GM23338 (cell line): Measurements from ENCODE around the gene TRIO. TPM values are rescaled to one million over a fixed set of nuclear protein-coding genes. Genes with fewer than 3 reads are reported as not detected.
A peak's percentile ranks its signal among the peaks of the same experiment; 100 is the strongest.

Source experiments
- ATAC-seq: fragments of 200-7000 bp; cut with Tn5 transposase; 3 replicates; pipeline ENCODE4 v1.9.1; 2020
- DNase-seq: peaks from one replicate; pipeline ENCODE4 v3.0.0-alpha.2; 2015; ENCODE audit warnings: low spot score
- H2AFZ ChIP-seq: fragments of 200-600 bp; sonication (generic); 2 replicates; pipeline ENCODE4 v1.8.0; 2016; ENCODE audit warnings: antibody characterized with exemption, mild to moderate bottlenecking, moderate library complexity
- H3F3A ChIP-seq: fragments of 200-600 bp; sonication (generic); replicated peaks from 2 replicates; pipeline ENCODE4 v1.8.0; 2017; ENCODE audit warnings: antibody characterized with exemption, mixed run types, low read depth
- H3K27ac ChIP-seq: fragments of 200-600 bp; sonication (generic); 2 replicates; pipeline ENCODE4 v1.6.1; 2016; ENCODE audit warnings: low read depth
- H3K27me3 ChIP-seq: fragments of 200-600 bp; sonication (generic); 2 replicates; pipeline ENCODE4 v1.8.0; 2016; ENCODE audit warnings: mild to moderate bottlenecking, mixed run types, moderate library complexity; ENCODE audit not compliant: insufficient read depth
- H3K36me3 ChIP-seq: fragments of 200-600 bp; sonication (generic); 2 replicates; pipeline ENCODE4 v1.8.0; 2016; ENCODE audit warnings: mild to moderate bottlenecking; ENCODE audit not compliant: insufficient read depth
- H3K4me1 ChIP-seq: fragments of 200-600 bp; sonication (generic); 2 replicates; pipeline ENCODE4 v1.8.0; 2016; ENCODE audit warnings: mild to moderate bottlenecking, moderate library complexity; ENCODE audit not compliant: insufficient read depth
- H3K4me2 ChIP-seq: fragments of 200-600 bp; sonication (generic); 2 replicates; pipeline ENCODE4 v1.7.1; 2017; ENCODE audit warnings: mixed run types
- H3K4me3 ChIP-seq: fragments of 200-600 bp; sonication (generic); 2 replicates; pipeline ENCODE4 v1.6.1; 2016; ENCODE audit warnings: mixed run types
- H3K79me2 ChIP-seq: fragments of 200-600 bp; sonication (generic); replicated peaks from 2 replicates; pipeline ENCODE4 v1.8.0; 2017; ENCODE audit warnings: mild to moderate bottlenecking; ENCODE audit not compliant: insufficient read depth
- H3K9me2 ChIP-seq: fragments of 200-600 bp; sonication (generic); 2 replicates; pipeline ENCODE4 v1.8.0; 2017; ENCODE audit not compliant: insufficient read depth
- H4K20me1 ChIP-seq: fragments of 200-600 bp; sonication (generic); replicated peaks from 2 replicates; pipeline ENCODE4 v1.8.0; 2017; ENCODE audit warnings: mild to moderate bottlenecking; ENCODE audit not compliant: insufficient read depth
- H3K27ac Mint-ChIP-seq: 2 replicates; pipeline ENCODE4 v1.8.0; 2020; ENCODE audit warnings: inconsistent platforms, mild to moderate bottlenecking, moderate library complexity, mixed read lengths
- H3K27me3 Mint-ChIP-seq: 3 replicates; pipeline ENCODE4 v1.8.0; 2022; ENCODE audit warnings: low read depth, mild to moderate bottlenecking, moderate library complexity, mixed read lengths, inconsistent platforms; ENCODE audit not compliant: insufficient read depth, poor library complexity
- H3K36me3 Mint-ChIP-seq: 3 replicates; pipeline ENCODE4 v1.8.0; 2021; ENCODE audit warnings: low read depth, mild to moderate bottlenecking, inconsistent platforms, moderate library complexity, mixed read lengths
- H3K4me1 Mint-ChIP-seq: 3 replicates; pipeline ENCODE4 v1.8.0; 2020; ENCODE audit warnings: mild to moderate bottlenecking, inconsistent platforms, mixed read lengths
- H3K4me3 Mint-ChIP-seq: 3 replicates; pipeline ENCODE4 v1.8.0; 2021; ENCODE audit warnings: moderate library complexity, mild to moderate bottlenecking, inconsistent platforms, mixed read lengths
- H3K9me3 Mint-ChIP-seq: 3 replicates; pipeline ENCODE4 v1.8.0; 2020; ENCODE audit warnings: moderate library complexity, mild to moderate bottlenecking, inconsistent platforms, mixed read lengths
- EZH2phosphoT487 ChIP-seq: fragments of 200-600 bp; sonication (generic); IDR thresholded peaks from one replicate; pipeline ENCODE4 v1.8.1; 2018; ENCODE audit warnings: antibody characterized with exemption; ENCODE audit not compliant: unreplicated experiment
- JUNB ChIP-seq: IDR thresholded peaks from one replicate; pipeline ENCODE4 v1.6.1; 2016; ENCODE audit warnings: antibody characterized with exemption; ENCODE audit not compliant: unreplicated experiment
- NANOG ChIP-seq: IDR thresholded peaks from 2 replicates; pipeline ENCODE4 v1.6.1; 2016; ENCODE audit warnings: antibody characterized with exemption, borderline replicate concordance
- POLR2AphosphoS5 ChIP-seq: IDR thresholded peaks from 2 replicates; pipeline ENCODE4 v1.6.1; 2016; ENCODE audit warnings: antibody characterized with exemption, low read depth
- REST ChIP-seq: IDR thresholded peaks from one replicate; pipeline ENCODE4 v1.6.1; 2018; ENCODE audit warnings: antibody characterized with exemption; ENCODE audit not compliant: unreplicated experiment
- ZNF462 ChIP-seq: fragments of 250-450 bp; sonication (Bioruptor Pico); IDR thresholded peaks from 2 replicates; pipeline ENCODE4 v1.5.0; 2020; ENCODE audit warnings: mild to moderate bottlenecking, moderate library complexity
- polyA plus RNA-seq: library from polyadenylated mRNA; unstranded; fragments of >200 nt; fragmentation: Nextera tagmentation; extraction: Ambion mirVana; gene quantifications from 2 replicates; pipeline ENCODE4 v1.2.1, GENCODE V29; 2016
- total RNA-seq: library from RNA; depleted of rRNA; stranded (reverse); fragments of >200 nt; shearing (Covaris generic); gene quantifications from 2 replicates; pipeline ENCODE4 v1.2.3, GENCODE V29; 2014
- TF ChIP-seq, protein P1 (sequence below): IDR thresholded peaks from 2 replicates; pipeline ENCODE4 v1.6.1; 2016; ENCODE audit warnings: antibody characterized with exemption

TRIO gene
- total and polyA plus RNA-seq, 2 experiments from 2014 or later: 13.8 to 113 TPM

GRCh38 chr5:14236757-14237156, 93.6 kb downstream of the TRIO start:
- DNase-seq (peak; percentile 80), ATAC-seq (peak; percentile 94)
- Mint-ChIP-seq H3K36me3 (no peaks in the 10 kb centered on the region), H3K4me3 (0 out of 3 replicates have a peak overlapping the region, but pooled peaks have one; percentile 10), H3K27ac (peak overlapping the region; percentile 49; the same call in 1 of the 2 replicates), H3K27me3 (peaks cover 3% of the 10 kb centered on the region), H3K4me1 (peaks cover 64% of the 10 kb centered on the region), H3K9me3 (no peaks in the 10 kb centered on the region)
- H3K79me2 ChIP-seq: peaks cover 98% of the 10 kb centered on the region
- H4K20me1 ChIP-seq: peaks cover 9% of the 10 kb centered on the region; the same call in 1 of the 2 replicates
- TF ChIP-seq ZNF462 (peak; percentile 65; the same call in 1 of the 2 replicates), POLR2AphosphoS5 (no peak)
- H2AFZ ChIP-seq: no peak overlapping the region
- H3K27me3 ChIP-seq: no peaks in the 10 kb centered on the region
- peaks cover 47% of the 10 kb centered on the region for H3K4me1 ChIP-seq
- H3K36me3 ChIP-seq: no peaks in the 10 kb centered on the region
- H3K4me2 ChIP-seq: peak overlapping the region; percentile 53
- H3K27ac ChIP-seq: peak overlapping the region; percentile 10
- H3K4me3 ChIP-seq: no peak overlapping the region
- no peaks in the 10 kb centered on the region for H3F3A ChIP-seq
- H3K9me2 ChIP-seq: no peaks in the 10 kb centered on the region

DNA sequence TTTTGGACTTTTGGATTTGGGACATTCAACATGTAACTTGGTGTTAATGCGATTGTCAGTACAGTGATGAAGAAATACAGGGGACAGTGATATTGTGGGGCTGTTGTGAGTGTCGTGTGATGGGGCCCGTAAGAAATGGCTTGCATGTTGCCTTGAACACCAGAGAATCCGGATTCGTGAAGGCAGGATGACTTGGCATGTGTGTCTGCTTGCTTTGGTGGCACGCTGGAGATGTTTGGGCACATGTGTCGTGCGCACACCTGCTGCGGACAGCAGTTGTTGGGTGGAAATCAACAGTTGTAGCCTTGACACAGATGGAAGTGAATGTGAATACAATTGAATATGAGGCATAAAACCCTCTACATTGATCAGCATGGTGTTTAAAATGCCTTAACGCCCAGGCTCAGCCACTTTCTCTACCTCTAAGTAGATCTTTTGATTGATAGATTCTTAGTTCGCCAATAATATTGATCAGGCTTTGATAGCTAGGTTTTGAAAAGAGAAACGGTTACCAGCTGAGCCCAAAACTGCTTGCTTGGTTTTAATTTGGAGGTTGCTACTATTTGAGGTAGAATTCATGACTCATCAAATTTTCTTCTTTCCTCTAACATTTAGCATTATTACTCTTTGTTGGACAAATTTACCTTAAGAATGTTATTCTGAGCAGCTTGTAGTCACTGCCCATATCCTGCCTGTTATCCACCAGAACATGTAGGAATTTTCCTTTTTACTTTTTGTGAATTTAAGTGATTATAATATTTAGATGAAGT, 94.4 kb downstream of the TRIO start:
- Histone ChIP-seq H3F3A (no peaks in the 10 kb centered on the region), H3K4me2 (peak overlapping the region; percentile 53), H3K27me3 (no peaks in the 10 kb centered on the region), H3K27ac (peak overlapping the region; percentile 27), H3K36me3 (no peaks in the 10 kb centered on the region), H3K4me3 (no peak overlapping the region), H2AFZ (no peak overlapping the region), H4K20me1 (peaks cover 9% of the 10 kb centered on the region; the same call in 1 of the 2 replicates), H3K79me2 (peaks cover 98% of the 10 kb centered on the region), H3K4me1 (peaks cover 47% of the 10 kb centered on the region), H3K9me2 (no peaks in the 10 kb centered on the region)
- peak overlapping the region; percentile 77 for H3K27ac Mint-ChIP-seq
- no peaks in the 10 kb centered on the region for H3K9me3 Mint-ChIP-seq
- H3K4me1 Mint-ChIP-seq: peaks cover 67% of the 10 kb centered on the region
- ATAC-seq (no peak), DNase-seq (no peak)
- no peaks in the 10 kb centered on the region for H3K36me3 Mint-ChIP-seq
- H3K4me3 Mint-ChIP-seq: peak overlapping the region; percentile 6; the same call in 1 of the 3 replicates
- H3K27me3 Mint-ChIP-seq: peaks cover 3% of the 10 kb centered on the region
- TF ChIP-seq REST (no peak), NANOG (no peak), JUNB (no peak), POLR2AphosphoS5 (no peak), EZH2phosphoT487 (no peak)
- TF ChIP-seq, protein P1, sequence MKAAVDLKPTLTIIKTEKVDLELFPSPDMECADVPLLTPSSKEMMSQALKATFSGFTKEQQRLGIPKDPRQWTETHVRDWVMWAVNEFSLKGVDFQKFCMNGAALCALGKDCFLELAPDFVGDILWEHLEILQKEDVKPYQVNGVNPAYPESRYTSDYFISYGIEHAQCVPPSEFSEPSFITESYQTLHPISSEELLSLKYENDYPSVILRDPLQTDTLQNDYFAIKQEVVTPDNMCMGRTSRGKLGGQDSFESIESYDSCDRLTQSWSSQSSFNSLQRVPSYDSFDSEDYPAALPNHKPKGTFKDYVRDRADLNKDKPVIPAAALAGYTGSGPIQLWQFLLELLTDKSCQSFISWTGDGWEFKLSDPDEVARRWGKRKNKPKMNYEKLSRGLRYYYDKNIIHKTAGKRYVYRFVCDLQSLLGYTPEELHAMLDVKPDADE: no peak
